Astrocyte of the hippocampus (primary cell): ENCODE data around the gene TRPV2.
"Not testable (repeated sequence)": the region's sequence is repeated elsewhere in the genome, so short reads cannot be mapped to it uniquely, and the experiment has no call there.

ENCODE experiments used
- DNase-seq: peaks from one replicate; pipeline ENCODE4 v3.0.0; 2011; ENCODE audit warnings: low read depth, low spot score

Gene TRPV2

DNA sequence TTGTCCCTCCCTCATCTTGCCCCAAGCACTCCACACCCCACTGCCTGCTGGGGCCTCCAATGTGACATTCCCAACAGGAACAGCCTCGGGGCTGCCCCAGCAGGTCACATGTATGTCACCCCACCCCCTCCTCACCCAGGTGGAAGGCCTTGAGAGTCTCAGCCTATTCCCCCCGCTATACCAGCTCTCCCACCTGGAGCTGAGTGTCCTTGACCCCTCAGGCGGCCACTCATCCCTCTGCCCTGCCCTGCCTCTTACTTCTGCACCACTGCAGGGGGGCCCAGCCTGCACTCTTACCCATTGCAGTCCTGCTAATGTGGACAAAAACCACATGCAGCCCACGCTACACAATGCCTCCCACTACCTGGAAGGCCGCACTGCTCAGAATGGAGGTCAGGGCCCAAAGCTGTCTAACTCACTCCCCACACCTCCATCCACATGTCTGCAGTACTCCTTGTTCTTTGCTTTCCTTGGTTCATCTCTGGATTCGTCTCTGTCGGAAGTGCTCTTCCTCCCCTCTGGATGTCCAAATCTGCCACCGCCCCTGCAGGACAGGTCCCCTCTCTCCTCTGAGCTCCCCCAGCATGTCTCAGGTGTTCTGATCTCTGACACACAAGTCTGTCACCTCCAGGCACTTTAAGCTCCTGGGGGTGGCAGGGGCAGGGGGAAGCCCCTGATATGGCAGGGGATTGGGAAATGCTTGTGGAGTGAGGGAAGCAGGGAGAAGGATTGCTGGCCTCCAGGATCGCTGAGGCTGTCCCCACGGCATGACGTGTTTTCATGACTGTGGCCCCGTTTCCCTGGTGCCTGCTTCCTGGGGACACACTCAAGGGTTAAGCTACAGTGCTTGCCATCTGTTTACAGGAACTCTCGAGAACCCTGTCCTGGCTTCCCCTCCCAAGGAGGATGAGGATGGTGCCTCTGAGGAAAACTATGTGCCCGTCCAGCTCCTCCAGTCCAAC lies 20.8 kb downstream of the TRPV2 start:
- no peak for DNase-seq

GRCh38 chr17:16437083-16437482 lies 21.7 kb downstream of the TRPV2 start:
- no peak for DNase-seq

GRCh38 chr17:16438173-16438556 lies 22.8 kb downstream of the TRPV2 start:
- DNase-seq: no peak

DNA sequence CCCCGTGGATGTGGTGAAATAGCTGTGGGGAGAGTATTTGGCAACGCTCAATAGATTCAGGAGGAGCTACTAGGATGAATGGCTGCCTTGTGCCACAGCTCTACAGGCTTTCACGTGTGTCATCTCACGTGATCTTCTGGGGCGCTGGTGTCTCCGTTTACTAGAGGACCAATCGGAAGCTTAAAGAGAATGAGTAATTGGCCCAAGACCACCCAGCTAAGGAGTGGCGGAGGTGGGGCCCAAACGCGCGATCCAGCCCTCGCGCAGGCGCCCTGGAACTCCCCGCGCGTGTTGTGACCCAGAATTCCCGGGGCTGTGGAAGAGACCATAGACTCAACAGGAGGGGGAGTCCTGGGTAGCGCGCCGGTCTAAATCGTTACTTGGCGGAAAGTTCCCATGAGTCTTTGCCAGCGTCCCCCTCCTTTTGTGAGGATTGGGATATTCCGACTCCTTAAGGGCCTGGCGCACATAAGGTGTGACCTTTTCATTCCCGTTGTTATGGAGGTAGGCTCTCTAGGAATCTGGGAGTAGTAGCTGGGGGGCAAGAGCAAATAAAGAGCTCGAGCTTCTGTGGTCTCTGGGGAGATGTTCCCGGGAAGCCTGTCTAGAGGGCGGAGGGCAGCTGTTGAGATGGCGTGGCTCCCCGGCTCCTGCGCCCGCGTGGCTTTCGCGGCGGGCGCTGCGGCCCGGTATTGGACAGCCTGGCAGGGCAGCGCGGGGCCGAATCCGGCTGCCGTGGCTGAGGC lies 23.4 kb downstream of the TRPV2 start:
- peak; percentile 99 for DNase-seq

DNA sequence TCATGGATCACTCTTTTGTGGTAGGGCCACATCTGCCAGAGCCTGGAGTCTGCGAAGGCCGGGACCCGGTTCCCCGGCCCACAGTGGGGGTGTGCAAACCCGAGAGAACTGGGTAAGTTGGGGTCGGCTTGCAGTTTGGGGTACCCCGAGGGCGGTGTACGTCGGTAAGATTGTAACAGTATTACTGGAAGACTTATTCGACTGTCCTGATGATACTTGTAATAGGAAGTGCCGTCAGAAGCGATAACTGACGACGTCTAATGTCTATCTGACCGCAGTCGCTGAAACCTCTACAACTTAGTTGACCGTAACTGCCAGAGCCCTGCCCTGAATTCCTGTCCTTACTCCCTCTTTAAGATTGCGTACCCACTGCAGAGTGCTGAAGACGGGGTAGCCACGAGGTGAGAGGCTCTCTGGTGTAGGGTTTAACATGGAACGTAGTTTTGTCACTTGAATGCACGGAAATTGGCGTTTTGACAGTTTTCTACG lies 24.0 kb downstream of the TRPV2 start:
- peak; percentile 47 for DNase-seq

DNA sequence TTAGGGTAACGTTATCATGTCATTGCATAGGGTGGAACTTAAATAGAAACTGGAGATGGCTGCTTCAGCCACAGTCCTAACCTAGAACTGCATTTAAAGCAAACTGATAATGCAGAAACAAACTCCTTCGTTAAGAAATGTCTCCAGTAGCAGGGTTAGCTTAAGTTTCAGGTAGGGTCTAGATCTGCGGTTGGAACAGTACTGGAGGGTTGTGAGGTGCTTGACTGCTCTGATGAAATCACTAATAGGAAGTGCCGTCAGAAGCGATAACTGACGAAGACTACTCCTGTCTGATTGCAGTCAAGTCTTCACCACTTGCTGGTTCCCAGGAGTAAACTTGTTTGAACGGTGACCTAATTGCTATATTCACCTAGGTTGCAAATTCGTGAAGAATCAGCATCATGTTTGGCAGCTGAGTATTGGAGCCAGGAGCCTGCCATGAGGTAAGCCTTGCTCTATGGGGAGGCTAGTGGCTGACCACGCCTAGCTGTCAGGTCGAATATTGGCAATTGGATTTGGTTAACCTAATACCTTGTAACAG lies 24.5 kb downstream of the TRPV2 start:
- DNase-seq: no peak

DNA sequence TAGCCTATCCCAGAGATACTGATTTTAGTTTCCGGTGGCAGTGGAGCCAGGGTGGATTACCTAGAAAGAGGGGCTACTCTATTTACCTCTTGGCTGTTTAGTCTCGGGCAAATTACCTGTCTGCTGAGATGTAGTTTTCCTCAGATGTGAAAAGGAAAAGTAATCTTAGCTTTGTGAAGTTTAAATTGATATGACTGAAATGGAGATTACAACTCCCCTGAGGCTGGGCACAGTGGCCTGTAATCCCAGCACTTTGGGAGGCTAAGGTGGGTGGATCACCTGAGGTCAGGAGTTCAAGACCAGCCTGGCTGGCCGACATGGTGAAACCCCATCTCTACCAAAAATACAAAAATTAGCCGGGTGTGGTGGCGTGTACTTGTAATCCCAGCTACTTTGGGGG lies 25.0 kb downstream of the TRPV2 start:
- not testable (repeated sequence) for DNase-seq

GRCh38 chr17:16440901-16441629 lies 25.7 kb downstream of the TRPV2 start:
- no peak for DNase-seq

DNA sequence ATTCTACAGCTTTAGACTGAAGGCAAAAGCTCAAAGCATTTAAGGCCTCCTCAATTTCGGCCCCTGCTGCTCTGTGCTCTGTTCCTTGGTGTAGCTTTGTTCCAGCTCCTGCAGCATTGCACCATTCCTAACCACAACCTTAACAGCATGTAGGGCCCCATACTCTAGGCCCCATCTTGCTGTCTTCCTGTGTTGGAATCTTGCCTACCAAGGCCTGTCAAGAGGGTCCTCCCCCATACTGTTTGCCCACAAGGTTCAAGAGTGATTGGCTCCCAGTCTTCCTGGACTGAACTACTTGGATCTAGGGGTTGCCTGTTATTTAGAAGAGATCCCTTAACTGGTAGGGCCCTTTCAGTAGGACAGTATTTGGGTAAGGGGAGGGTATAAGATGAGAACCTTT lies 26.8 kb downstream of the TRPV2 start:
- DNase-seq: no peak

DNA sequence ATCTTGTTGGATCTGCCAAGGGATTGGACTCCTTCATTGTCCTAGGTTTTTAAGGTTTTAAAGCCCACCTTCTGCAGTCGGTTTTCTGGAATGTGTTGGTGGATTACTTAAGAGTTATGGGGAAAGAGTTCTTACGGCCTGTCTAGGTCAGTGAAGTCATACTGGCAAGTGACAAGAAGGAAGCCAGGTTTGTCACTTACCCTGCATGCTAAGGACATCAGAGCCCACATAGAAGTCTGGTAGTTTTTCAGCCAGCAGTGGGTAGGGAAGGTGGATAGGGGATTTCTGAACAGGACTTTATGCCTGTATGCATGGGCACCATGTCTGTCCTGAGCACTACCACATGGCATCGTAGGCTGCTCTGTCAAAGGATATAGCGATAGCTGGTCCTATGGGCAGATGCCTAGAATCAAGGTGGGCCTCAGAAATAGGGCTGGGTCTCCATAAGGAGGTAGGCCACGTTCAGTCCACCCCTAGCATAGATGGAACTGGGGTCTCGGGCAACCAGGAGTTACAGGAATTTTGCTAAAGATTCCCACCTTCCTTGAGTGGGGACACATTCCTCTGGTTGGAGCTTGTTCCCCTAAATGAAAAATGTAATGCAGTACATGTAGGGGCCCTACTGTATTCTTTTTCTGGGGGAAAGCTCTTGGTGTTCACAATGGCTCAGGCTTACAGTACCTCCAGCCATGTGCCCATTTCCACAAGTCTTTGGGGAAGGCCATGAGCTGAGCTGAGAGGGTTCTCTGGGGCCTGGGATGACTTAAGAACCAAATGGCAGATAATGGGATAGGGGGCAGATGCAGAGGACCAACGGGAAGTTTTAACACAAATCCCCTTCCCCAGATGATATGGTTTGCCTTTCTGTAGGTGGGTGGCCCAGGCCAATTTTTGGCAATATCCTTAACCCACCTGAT lies 27.5 kb downstream of the TRPV2 start:
- no peak for DNase-seq

DNA sequence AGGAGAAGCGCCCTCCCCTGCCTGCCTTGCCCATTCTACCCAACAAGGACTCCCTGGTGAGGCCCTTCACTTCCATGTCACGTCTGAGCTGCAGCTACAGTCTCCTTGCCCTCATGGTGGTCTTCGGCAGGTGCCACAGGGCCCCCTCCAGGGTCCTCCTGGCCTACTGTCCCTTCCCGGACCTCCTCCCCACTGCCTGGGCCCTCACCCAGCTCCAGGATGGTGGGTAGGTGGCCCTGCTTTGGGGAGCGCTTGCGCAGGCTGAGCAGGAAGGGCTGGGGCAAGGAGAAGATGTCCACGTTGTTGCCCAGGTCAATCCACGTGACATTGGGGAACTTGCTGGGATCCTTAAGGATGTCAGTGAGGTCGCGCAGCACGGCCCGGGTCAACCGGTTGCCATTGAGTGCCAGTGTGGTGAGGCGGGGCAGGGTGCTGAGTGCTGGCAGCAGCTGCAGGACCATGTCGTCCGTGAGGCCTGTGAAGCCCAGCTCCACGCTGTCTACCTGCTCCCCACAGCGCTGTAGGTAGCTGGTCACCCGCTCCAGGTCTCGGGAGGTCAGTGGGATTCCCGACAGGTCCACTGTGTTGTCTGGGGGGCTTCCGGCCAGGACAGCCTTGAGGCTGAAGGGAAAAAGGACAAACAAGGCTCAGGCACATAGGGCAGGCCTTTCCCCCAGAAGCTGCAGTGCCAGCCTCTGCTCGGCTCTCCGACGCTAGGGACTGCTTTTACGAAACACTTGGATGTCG lies 28.3 kb downstream of the TRPV2 start:
- no peak for DNase-seq

- DNase-seq: no peak
These were observed 29.0 kb downstream of the TRPV2 start for GRCh38 chr17:16444258-16444886.

DNA sequence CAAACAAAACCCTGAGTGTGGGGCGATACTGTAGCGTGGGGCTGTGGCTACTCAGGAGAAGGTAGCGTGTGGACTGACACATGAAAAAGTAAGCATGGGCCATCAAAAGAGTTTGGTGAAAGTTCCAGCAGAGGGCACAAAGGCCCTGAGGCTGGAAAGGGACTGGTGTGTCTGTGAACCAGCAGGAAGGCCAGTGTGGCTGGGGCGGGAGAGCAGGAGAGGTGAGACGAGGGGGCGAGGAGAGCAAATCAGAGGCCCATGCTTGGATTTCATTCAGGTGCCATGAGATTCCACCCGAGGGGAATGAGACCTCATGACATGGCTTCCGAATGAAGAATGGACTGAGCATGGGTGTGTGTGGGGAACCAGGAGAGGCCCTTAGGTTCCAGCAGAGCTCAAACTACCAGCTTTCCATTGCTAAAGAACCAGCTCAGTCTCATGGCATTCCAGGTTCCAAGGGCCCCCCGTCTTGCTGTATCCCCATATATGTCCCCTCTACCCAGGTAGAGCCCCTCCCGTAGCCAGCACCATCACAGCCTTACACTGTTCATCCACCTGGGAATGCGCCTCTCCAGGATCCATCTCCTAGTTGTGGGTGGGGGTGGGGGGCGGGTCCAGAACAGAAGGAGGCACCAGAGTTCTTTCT lies 31.1 kb downstream of the TRPV2 start:
- no peak for DNase-seq

- no peak for DNase-seq
These were observed 32.3 kb downstream of the TRPV2 start for GRCh38 chr17:16447676-16448075.

- DNase-seq: no peak
These were observed 33.1 kb downstream of the TRPV2 start for GRCh38 chr17:16448490-16448889.

- peak; percentile 77 for DNase-seq
These were observed 33.8 kb downstream of the TRPV2 start for GRCh38 chr17:16449121-16449570.

DNA sequence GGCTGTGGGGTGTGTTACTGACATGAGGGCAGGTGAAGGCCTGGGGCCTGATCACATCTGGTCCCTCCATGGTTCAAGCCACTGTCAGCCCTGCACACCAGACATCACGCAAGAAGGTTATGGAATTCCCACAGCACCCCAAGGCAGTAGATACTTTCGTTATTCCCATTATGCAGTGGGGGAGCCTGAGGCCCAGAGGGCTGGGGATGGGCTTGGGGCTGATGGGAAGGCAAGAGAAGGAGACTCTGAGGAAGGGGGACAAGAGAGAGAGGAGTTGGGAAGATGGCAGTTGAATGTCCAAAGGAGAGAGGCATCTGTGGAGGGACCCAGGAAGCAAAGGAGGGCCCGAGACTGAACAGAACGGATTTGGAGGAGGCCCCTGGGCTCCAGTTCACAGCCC lies 34.7 kb downstream of the TRPV2 start:
- no peak for DNase-seq

GRCh38 chr17:16452268-16452667 lies 36.9 kb downstream of the TRPV2 start:
- DNase-seq: not testable (repeated sequence)

- DNase-seq: no peak
These were observed 38.1 kb downstream of the TRPV2 start for GRCh38 chr17:16453493-16453851.
